HepG2 (cell line): ENCODE data around the gene TOMM6. TPM values are rescaled to one million over a fixed set of nuclear protein-coding genes. Genes with fewer than 3 reads are reported as not detected.
A peak's percentile ranks its signal among the peaks of the same experiment; 100 is the strongest.

ENCODE experiments used
- ARID2 ChIP-seq: sonication (generic); formaldehyde crosslinking; IDR thresholded peaks from 2 replicates; pipeline ENCODE4 v1.8.1; 2022; ENCODE audit warnings: mild to moderate bottlenecking, missing genetic modification reagents, borderline replicate concordance
- ARNTL ChIP-seq: sonication (generic); formaldehyde crosslinking; IDR thresholded peaks from 2 replicates; pipeline ENCODE4 v1.4.0; 2020; ENCODE audit warnings: mild to moderate bottlenecking, missing genetic modification reagents
- EEA1 ChIP-seq: sonication (generic); formaldehyde crosslinking; IDR thresholded peaks from 2 replicates; pipeline ENCODE4 v1.5.1; 2020; ENCODE audit warnings: mild to moderate bottlenecking, missing genetic modification reagents, borderline replicate concordance
- MLLT10 ChIP-seq: sonication (generic); formaldehyde crosslinking; IDR thresholded peaks from 2 replicates; pipeline ENCODE4 v1.4.0; 2020; ENCODE audit warnings: missing genetic modification reagents
- MTF2 ChIP-seq: sonication (generic); formaldehyde crosslinking; IDR thresholded peaks from 2 replicates; pipeline ENCODE4 v1.5.0; 2020; ENCODE audit warnings: missing genetic modification reagents, borderline replicate concordance
- NFATC3 ChIP-seq: sonication (generic); formaldehyde crosslinking; IDR thresholded peaks from 2 replicates; pipeline ENCODE4 v1.5.1; 2020; ENCODE audit warnings: mild to moderate bottlenecking, missing genetic modification reagents
- NFYB ChIP-seq: sonication (generic); formaldehyde crosslinking; IDR thresholded peaks from 2 replicates; pipeline ENCODE4 v1.4.0; 2020; ENCODE audit warnings: missing genetic modification reagents
- NKX3-1 ChIP-seq: sonication (generic); formaldehyde crosslinking; IDR thresholded peaks from 2 replicates; pipeline ENCODE4 v1.5.0; 2020; ENCODE audit warnings: missing genetic modification reagents
- PAX8 ChIP-seq: sonication (generic); formaldehyde crosslinking; IDR thresholded peaks from 2 replicates; pipeline ENCODE4 v1.8.0; 2022; ENCODE audit warnings: mild to moderate bottlenecking, missing genetic modification reagents, borderline replicate concordance
- PCBP2 ChIP-seq: fragments of 200-400 bp; formaldehyde crosslinking; optimal IDR thresholded peaks from 2 replicates; pipeline ENCODE3; 2018; ENCODE audit warnings: low read length, low read depth; ENCODE audit not compliant: poor library complexity, severe bottlenecking
- STAT5B ChIP-seq: sonication (generic); formaldehyde crosslinking; IDR thresholded peaks from 2 replicates; pipeline ENCODE4 v1.4.0; 2020; ENCODE audit warnings: missing genetic modification reagents
- ZFY ChIP-seq: sonication (generic); formaldehyde crosslinking; IDR thresholded peaks from 2 replicates; pipeline ENCODE4 v1.4.0; 2020; ENCODE audit warnings: missing genetic modification reagents
- ZMYM4 ChIP-seq: sonication (generic); formaldehyde crosslinking; IDR thresholded peaks from 2 replicates; pipeline ENCODE4 v1.8.1; 2023; ENCODE audit warnings: mild to moderate bottlenecking, missing genetic modification reagents
- ZNF253 ChIP-seq: sonication (generic); formaldehyde crosslinking; IDR thresholded peaks from 2 replicates; pipeline ENCODE4 v1.8.0; 2022; ENCODE audit warnings: mild to moderate bottlenecking, missing genetic modification reagents, borderline replicate concordance
- ZNF292 ChIP-seq: sonication (generic); formaldehyde crosslinking; IDR thresholded peaks from 2 replicates; pipeline ENCODE4 v1.8.1; 2022; ENCODE audit warnings: mild to moderate bottlenecking, low read depth, missing genetic modification reagents, borderline replicate concordance
- ZNF326 ChIP-seq: sonication (generic); formaldehyde crosslinking; IDR thresholded peaks from 2 replicates; pipeline ENCODE4 v1.4.0; 2020; ENCODE audit warnings: missing genetic modification reagents, borderline replicate concordance
- ZNF34 ChIP-seq: sonication (generic); formaldehyde crosslinking; IDR thresholded peaks from 2 replicates; pipeline ENCODE4 v1.4.0; 2020; ENCODE audit warnings: mild to moderate bottlenecking, missing genetic modification reagents, borderline replicate concordance
- ZNF605 ChIP-seq: sonication (generic); formaldehyde crosslinking; IDR thresholded peaks from 2 replicates; pipeline ENCODE4 v1.8.0; 2022; ENCODE audit warnings: mild to moderate bottlenecking, missing genetic modification reagents
- polyA plus RNA-seq, 8 experiments: library from polyadenylated mRNA; depleted of rRNA in 3 of 8; stranded (reverse) in 7 of 8; unstranded in 1 of 8; fragments of >200 nt; fragmentation: Illumina TruSeq in 4 of 8; extraction: Trizol in 4 of 8; gene quantifications; 2 replicates each; pipeline versions ENCODE4 v1.2.1 to v1.2.3, GENCODE V29; 2011 to 2016; ENCODE audit warnings: low read depth in 4 of 8, missing spikeins in 1 of 8, mixed read lengths in 1 of 8; ENCODE audit not compliant: insufficient read depth in 1 of 8
- total RNA-seq, 5 experiments: library from RNA; depleted of rRNA; stranded (reverse); fragments of >200 nt; fragmentation: Illumina TruSeq; extraction: Trizol; gene quantifications; 2 replicates each; pipeline ENCODE4 v1.2.3, GENCODE V29; 2016; ENCODE audit warnings: low read depth in 1 of 5
- TF ChIP-seq, protein P1 (sequence below): sonication (generic); formaldehyde crosslinking; IDR thresholded peaks from 2 replicates; pipeline ENCODE4 v1.9.0; 2022; ENCODE audit warnings: low read depth, missing genetic modification reagents
- TF ChIP-seq, protein P2 (sequence below): sonication (generic); formaldehyde crosslinking; IDR thresholded peaks from 2 replicates; pipeline ENCODE4 v1.8.1; 2023; ENCODE audit warnings: mild to moderate bottlenecking, missing genetic modification reagents
- TF ChIP-seq, protein P3 (sequence below): sonication (generic); formaldehyde crosslinking; IDR thresholded peaks from 2 replicates; pipeline ENCODE4 v1.4.0; 2020; ENCODE audit warnings: missing genetic modification reagents
- TF ChIP-seq, protein P4 (sequence below): sonication (generic); formaldehyde crosslinking; IDR thresholded peaks from 2 replicates; pipeline ENCODE4 v1.4.0; 2020; ENCODE audit warnings: missing genetic modification reagents

The TOMM6 gene
- total and polyA plus RNA-seq, 2 of the 13 experiments (the other 11 are each of a cell fraction or from before 2014, with no cell fraction given): 320 to 321 TPM

DNA sequence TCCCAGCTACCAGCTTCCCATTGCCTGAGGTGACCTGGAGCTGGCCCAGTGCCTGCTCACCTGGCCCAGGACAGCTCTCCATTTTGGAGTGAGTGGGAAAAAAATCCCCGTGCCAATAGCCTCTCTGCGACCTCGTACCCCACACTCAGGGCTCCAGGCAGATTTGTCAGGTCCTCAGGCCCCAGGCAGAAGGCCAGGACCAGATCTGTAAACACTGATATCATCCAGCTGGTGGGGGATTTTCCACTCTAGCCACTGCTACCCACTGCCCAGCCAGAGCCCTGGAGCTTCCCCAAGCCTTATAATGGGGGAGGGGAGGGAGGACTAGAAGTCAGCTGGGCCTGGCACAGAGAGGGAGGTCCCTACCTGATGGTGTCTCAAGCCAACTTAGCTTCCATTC is 39.0 kb upstream of the TOMM6 start (continued):
- TF ChIP-seq ARNTL (CRISPR knock-in tag): no peak
- no peak for TF ChIP-seq ZNF326 (CRISPR knock-in tag)
- no peak for TF ChIP-seq ZNF34
- TF ChIP-seq, protein P1, sequence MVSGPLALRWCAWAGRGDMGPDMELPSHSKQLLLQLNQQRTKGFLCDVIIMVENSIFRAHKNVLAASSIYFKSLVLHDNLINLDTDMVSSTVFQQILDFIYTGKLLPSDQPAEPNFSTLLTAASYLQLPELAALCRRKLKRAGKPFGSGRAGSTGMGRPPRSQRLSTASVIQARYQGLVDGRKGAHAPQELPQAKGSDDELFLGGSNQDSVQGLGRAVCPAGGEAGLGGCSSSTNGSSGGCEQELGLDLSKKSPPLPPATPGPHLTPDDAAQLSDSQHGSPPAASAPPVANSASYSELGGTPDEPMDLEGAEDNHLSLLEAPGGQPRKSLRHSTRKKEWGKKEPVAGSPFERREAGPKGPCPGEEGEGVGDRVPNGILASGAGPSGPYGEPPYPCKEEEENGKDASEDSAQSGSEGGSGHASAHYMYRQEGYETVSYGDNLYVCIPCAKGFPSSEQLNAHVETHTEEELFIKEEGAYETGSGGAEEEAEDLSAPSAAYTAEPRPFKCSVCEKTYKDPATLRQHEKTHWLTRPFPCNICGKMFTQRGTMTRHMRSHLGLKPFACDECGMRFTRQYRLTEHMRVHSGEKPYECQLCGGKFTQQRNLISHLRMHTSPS: peak; percentile 70; the same call in 1 of the 2 replicates
- no peak for TF ChIP-seq ARID2 (CRISPR knock-in tag)
- no peak for TF ChIP-seq NKX3-1 (CRISPR knock-in tag)
- TF ChIP-seq PAX8 (CRISPR knock-in tag): no peak
- no peak for TF ChIP-seq NFYB (CRISPR knock-in tag)
- TF ChIP-seq, protein P2, sequence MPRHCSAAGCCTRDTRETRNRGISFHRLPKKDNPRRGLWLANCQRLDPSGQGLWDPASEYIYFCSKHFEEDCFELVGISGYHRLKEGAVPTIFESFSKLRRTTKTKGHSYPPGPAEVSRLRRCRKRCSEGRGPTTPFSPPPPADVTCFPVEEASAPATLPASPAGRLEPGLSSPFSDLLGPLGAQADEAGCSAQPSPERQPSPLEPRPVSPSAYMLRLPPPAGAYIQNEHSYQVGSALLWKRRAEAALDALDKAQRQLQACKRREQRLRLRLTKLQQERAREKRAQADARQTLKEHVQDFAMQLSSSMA (CRISPR knock-in tag): no peak
- TF ChIP-seq ZNF605: 0 out of 2 replicates have a peak, but pooled peaks have one; percentile 9
- 0 out of 2 replicates have a peak, but pooled peaks have one; percentile 21 for TF ChIP-seq ZMYM4 (CRISPR knock-in tag)
- TF ChIP-seq MTF2 (CRISPR knock-in tag): no peak
- TF ChIP-seq, protein P3, sequence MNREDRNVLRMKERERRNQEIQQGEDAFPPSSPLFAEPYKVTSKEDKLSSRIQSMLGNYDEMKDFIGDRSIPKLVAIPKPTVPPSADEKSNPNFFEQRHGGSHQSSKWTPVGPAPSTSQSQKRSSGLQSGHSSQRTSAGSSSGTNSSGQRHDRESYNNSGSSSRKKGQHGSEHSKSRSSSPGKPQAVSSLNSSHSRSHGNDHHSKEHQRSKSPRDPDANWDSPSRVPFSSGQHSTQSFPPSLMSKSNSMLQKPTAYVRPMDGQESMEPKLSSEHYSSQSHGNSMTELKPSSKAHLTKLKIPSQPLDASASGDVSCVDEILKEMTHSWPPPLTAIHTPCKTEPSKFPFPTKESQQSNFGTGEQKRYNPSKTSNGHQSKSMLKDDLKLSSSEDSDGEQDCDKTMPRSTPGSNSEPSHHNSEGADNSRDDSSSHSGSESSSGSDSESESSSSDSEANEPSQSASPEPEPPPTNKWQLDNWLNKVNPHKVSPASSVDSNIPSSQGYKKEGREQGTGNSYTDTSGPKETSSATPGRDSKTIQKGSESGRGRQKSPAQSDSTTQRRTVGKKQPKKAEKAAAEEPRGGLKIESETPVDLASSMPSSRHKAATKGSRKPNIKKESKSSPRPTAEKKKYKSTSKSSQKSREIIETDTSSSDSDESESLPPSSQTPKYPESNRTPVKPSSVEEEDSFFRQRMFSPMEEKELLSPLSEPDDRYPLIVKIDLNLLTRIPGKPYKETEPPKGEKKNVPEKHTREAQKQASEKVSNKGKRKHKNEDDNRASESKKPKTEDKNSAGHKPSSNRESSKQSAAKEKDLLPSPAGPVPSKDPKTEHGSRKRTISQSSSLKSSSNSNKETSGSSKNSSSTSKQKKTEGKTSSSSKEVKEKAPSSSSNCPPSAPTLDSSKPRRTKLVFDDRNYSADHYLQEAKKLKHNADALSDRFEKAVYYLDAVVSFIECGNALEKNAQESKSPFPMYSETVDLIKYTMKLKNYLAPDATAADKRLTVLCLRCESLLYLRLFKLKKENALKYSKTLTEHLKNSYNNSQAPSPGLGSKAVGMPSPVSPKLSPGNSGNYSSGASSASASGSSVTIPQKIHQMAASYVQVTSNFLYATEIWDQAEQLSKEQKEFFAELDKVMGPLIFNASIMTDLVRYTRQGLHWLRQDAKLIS (CRISPR knock-in tag): no peak
- no peak for TF ChIP-seq ZNF253
- no peak for TF ChIP-seq MLLT10 (CRISPR knock-in tag)
- TF ChIP-seq EEA1 (CRISPR knock-in tag): no peak
- no peak for TF ChIP-seq PCBP2
- no peak for TF ChIP-seq STAT5B (CRISPR knock-in tag)
- TF ChIP-seq, protein P4, sequence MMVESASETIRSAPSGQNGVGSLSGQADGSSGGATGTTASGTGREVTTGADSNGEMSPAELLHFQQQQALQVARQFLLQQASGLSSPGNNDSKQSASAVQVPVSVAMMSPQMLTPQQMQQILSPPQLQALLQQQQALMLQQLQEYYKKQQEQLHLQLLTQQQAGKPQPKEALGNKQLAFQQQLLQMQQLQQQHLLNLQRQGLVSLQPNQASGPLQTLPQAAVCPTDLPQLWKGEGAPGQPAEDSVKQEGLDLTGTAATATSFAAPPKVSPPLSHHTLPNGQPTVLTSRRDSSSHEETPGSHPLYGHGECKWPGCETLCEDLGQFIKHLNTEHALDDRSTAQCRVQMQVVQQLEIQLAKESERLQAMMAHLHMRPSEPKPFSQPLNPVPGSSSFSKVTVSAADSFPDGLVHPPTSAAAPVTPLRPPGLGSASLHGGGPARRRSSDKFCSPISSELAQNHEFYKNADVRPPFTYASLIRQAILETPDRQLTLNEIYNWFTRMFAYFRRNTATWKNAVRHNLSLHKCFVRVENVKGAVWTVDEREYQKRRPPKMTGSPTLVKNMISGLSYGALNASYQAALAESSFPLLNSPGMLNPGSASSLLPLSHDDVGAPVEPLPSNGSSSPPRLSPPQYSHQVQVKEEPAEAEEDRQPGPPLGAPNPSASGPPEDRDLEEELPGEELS (CRISPR knock-in tag): 0 out of 2 replicates have a peak, but pooled peaks have one; percentile 33
- peak; percentile 66 for TF ChIP-seq ZFY (CRISPR knock-in tag)
- TF ChIP-seq ZNF292 (CRISPR knock-in tag): no peak
- no peak for TF ChIP-seq NFATC3
